HEK293 (cell line): ENCODE results near the gene C6orf136.

ENCODE experiments used
- CTCF ChIP-seq: fragments of 450-650 bp; formaldehyde crosslinking; IDR thresholded peaks from 2 replicates; pipeline ENCODE4 v1.5.1; 2016; ENCODE audit warnings: missing biosample characterization, missing genetic modification characterization
- PRDM1 ChIP-seq: fragments of 450-650 bp; formaldehyde crosslinking; IDR thresholded peaks from 2 replicates; pipeline ENCODE4; 2016; ENCODE audit warnings: missing biosample characterization, missing genetic modification characterization
- SCRT2 ChIP-seq: fragments of 450-650 bp; formaldehyde crosslinking; IDR thresholded peaks from 2 replicates; pipeline ENCODE4 v1.5.1; 2016; ENCODE audit warnings: missing biosample characterization, missing genetic modification characterization
- ZNF140 ChIP-seq: fragments of 450-650 bp; formaldehyde crosslinking; IDR thresholded peaks from 2 replicates; pipeline ENCODE4 v1.5.1; 2016; ENCODE audit warnings: missing biosample characterization, missing genetic modification characterization
- ZNF24 ChIP-seq: fragments of 450-650 bp; formaldehyde crosslinking; IDR thresholded peaks from 2 replicates; pipeline ENCODE4 v1.5.1; 2016; ENCODE audit warnings: missing biosample characterization, missing genetic modification characterization
- ZNF350 ChIP-seq: fragments of 450-650 bp; formaldehyde crosslinking; IDR thresholded peaks from 2 replicates; pipeline ENCODE4 v1.5.0; 2017; ENCODE audit warnings: missing biosample characterization, mild to moderate bottlenecking, missing genetic modification characterization

- TF ChIP-seq ZNF24 (tag by site-specific recombination) (no peak), ZNF350 (tag by site-specific recombination) (no peak), CTCF (no peak), PRDM1 (tag by site-specific recombination) (no peak), SCRT2 (no peak), ZNF140 (tag by site-specific recombination) (no peak)
Observed at GRCh38 chr6:30655743-30656094, 8.8 kb downstream of the C6orf136 start.
